ENCODE results near the gene JMY. TPM values are rescaled to one million over a fixed set of nuclear protein-coding genes. Genes with fewer than 3 reads are reported as not detected.

Gene JMY
- total and polyA plus RNA-seq, 2 of the 8 experiments (the other 6 are each of a cell fraction or from before 2014, with no cell fraction given): 2.8 to 13.9 TPM

DNA sequence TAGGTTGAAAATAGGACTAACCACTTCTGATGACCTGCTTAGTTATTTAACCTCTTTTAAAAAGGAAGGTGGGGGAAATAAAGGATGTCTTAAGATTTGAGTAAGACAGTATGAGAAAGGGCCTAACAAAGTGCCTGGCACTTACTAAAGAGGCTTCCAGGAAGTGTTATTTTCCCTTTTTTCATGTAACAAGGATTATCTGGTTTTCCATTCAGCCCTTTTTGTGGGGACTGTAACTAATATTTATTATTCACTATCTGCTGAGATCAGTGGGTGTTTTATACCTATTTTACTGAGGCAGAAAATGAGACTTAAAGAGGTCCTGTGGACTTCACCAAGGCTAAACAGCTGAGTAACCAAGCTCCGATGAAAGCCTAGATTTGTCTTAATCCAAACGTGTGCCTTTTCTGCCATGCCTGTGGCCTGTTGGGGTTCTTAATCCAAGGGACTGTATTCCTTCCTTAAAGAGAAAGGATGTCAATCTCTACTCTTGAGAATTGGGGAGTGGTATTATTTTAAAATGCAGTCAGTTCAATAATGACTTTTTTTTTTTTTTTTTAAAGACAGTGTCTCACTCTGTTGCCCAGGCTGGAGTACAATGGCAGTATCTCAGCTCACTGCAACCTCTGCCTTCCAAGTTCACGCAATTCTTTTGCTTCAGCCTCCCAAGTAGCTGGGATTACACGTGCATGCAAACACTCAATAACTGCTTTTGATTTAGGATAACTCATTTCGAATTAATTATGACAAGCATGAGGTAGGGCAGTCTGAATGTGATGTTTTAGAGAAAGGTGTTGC lies 6.5 kb downstream of the JMY start (continued):
- TF ChIP-seq, protein P1, sequence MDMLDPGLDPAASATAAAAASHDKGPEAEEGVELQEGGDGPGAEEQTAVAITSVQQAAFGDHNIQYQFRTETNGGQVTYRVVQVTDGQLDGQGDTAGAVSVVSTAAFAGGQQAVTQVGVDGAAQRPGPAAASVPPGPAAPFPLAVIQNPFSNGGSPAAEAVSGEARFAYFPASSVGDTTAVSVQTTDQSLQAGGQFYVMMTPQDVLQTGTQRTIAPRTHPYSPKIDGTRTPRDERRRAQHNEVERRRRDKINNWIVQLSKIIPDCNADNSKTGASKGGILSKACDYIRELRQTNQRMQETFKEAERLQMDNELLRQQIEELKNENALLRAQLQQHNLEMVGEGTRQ (IDR thresholded peaks at IDR 0.05; ENCODE audit: low read length): no peak
- no peak for TF ChIP-seq ZNF274 (IDR thresholded peaks at IDR 0.05; ENCODE audit: borderline replicate concordance, extremely low read depth, low read length)
- TF ChIP-seq, protein P2, sequence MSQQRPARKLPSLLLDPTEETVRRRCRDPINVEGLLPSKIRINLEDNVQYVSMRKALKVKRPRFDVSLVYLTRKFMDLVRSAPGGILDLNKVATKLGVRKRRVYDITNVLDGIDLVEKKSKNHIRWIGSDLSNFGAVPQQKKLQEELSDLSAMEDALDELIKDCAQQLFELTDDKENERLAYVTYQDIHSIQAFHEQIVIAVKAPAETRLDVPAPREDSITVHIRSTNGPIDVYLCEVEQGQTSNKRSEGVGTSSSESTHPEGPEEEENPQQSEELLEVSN (IDR thresholded peaks at IDR 0.05): no peak
- no peak for TF ChIP-seq SIRT6 (IDR thresholded peaks at IDR 0.05; ENCODE audit: low read length)
- TF ChIP-seq SIX5 (IDR thresholded peaks at IDR 0.05; ENCODE audit: low read depth, low read length): no peak
